ENCODE data around the gene CLEC4G. TPM values are rescaled to one million over a fixed set of nuclear protein-coding genes. Genes with fewer than 3 reads are reported as not detected.

Gene CLEC4G
- polyA plus RNA-seq, 1 donor from 2014 or later: not detected

- Histone ChIP-seq H3K27ac (ENCODE audit: low read length) (no peak overlapping the region), H3K9ac (ENCODE audit: low read length) (no peak overlapping the region), H4K20me1 (ENCODE audit: insufficient read depth) (no peaks in the 10 kb centered on the region), H3F3A (ENCODE audit: insufficient read depth, low read length, poor library complexity, severe bottlenecking) (no peaks in the 10 kb centered on the region), H3K9me2 (ENCODE audit: insufficient read depth, low read length) (no peaks in the 10 kb centered on the region), H2AFZ (ENCODE audit: low read depth, low read length) (no peak overlapping the region), H3K27me3 (ENCODE audit: insufficient read depth, low read depth, low read length) (no peaks in the 10 kb centered on the region), H3K79me2 (replicated peaks; ENCODE audit: insufficient read depth, low read length) (no peaks in the 10 kb centered on the region), H3K4me2 (ENCODE audit: low read length) (no peak overlapping the region), H3K4me3 (ENCODE audit: low read length) (no peak overlapping the region), H3K9me3 (ENCODE audit: low read length) (no peaks in the 10 kb centered on the region), H3K36me3 (ENCODE audit: insufficient read depth, low read length) (no peaks in the 10 kb centered on the region)
- no peak for TF ChIP-seq RAD21 (conservative IDR thresholded peaks at IDR 0.05)
- no peak for TF ChIP-seq REST (IDR thresholded peaks at IDR 0.05; ENCODE audit: borderline replicate concordance)
- TF ChIP-seq EP300 (conservative IDR thresholded peaks at IDR 0.05; ENCODE audit: poor library complexity, severe bottlenecking): no peak
- no peak for TF ChIP-seq TAF1 (IDR thresholded peaks at IDR 0.05; ENCODE audit: low read depth)
- TF ChIP-seq EZH2 (IDR thresholded peaks at IDR 0.05; ENCODE audit: borderline replicate concordance, insufficient read depth, low read length, poor library complexity, severe bottlenecking): no peak
- no peak for TF ChIP-seq CTCF (IDR thresholded peaks at IDR 0.05; ENCODE audit: poor library complexity, severe bottlenecking)
Measured at GRCh38 chr19:7703332-7703731, 28.6 kb downstream of the CLEC4G start.

GRCh38 chr19:7701654-7702457, 30.1 kb downstream of the CLEC4G start, which contains the start of gene FCER2:
Gene FCER2 (minus strand): TSS chr19:7702131. CDS start chr19:7699760, 2,371 bp downstream.
- no peaks in the 10 kb centered on the region for H3F3A ChIP-seq (ENCODE audit: insufficient read depth, low read length, poor library complexity, severe bottlenecking)
- no peaks in the 10 kb centered on the region for H4K20me1 ChIP-seq (ENCODE audit: insufficient read depth)

More at GRCh38 chr19:7701654-7702457, 30.1 kb downstream of the CLEC4G start, which contains the start of gene FCER2:
- Histone ChIP-seq H3K36me3 (ENCODE audit: insufficient read depth, low read length) (no peaks in the 10 kb centered on the region), H3K27ac (ENCODE audit: low read length) (no peak within 1 kb of the TSS), H3K9me3 (ENCODE audit: low read length) (no peaks in the 10 kb centered on the region), H3K9ac (ENCODE audit: low read length) (no peak within 1 kb of the TSS), H3K9me2 (ENCODE audit: insufficient read depth, low read length) (no peaks in the 10 kb centered on the region), H2AFZ (ENCODE audit: low read depth, low read length) (no peak within 1 kb of the TSS), H3K79me2 (replicated peaks; ENCODE audit: insufficient read depth, low read length) (no peaks in the 10 kb centered on the region), H3K4me3 (ENCODE audit: low read length) (no peak within 1 kb of the TSS), H3K27me3 (ENCODE audit: insufficient read depth, low read depth, low read length) (no peaks in the 10 kb centered on the region), H3K4me2 (ENCODE audit: low read length) (no peak within 1 kb of the TSS)
- TF ChIP-seq EZH2 (IDR thresholded peaks at IDR 0.05; ENCODE audit: borderline replicate concordance, insufficient read depth, low read length, poor library complexity, severe bottlenecking): no peak
- TF ChIP-seq TAF1 (IDR thresholded peaks at IDR 0.05; ENCODE audit: low read depth): no peak
- no peak for TF ChIP-seq POLR2AphosphoS5 (IDR thresholded peaks at IDR 0.05)
- TF ChIP-seq REST (IDR thresholded peaks at IDR 0.05; ENCODE audit: borderline replicate concordance): no peak
- TF ChIP-seq RAD21 (conservative IDR thresholded peaks at IDR 0.05): no peak
- TF ChIP-seq SMC3 (conservative IDR thresholded peaks at IDR 0.05; ENCODE audit: poor library complexity): no peak
- no peak for TF ChIP-seq EP300 (conservative IDR thresholded peaks at IDR 0.05; ENCODE audit: poor library complexity, severe bottlenecking)
- TF ChIP-seq CTCF (IDR thresholded peaks at IDR 0.05; ENCODE audit: poor library complexity, severe bottlenecking): no peak
- no peak for TF ChIP-seq MXI1 (conservative IDR thresholded peaks at IDR 0.05; ENCODE audit: poor library complexity, severe bottlenecking)

Data from neural cell (in vitro differentiated cells).